ENCODE measurements around the gene DCLRE1A. TPM values are rescaled to one million over a fixed set of nuclear protein-coding genes. Genes with fewer than 3 reads are reported as not detected.
"Not testable (repeated sequence)": the region's sequence is repeated elsewhere in the genome, so short reads cannot be mapped to it uniquely, and the experiment has no call there.

DCLRE1A gene
- total RNA-seq, 1 experiment from 2014 or later = 15.0 TPM

DNA sequence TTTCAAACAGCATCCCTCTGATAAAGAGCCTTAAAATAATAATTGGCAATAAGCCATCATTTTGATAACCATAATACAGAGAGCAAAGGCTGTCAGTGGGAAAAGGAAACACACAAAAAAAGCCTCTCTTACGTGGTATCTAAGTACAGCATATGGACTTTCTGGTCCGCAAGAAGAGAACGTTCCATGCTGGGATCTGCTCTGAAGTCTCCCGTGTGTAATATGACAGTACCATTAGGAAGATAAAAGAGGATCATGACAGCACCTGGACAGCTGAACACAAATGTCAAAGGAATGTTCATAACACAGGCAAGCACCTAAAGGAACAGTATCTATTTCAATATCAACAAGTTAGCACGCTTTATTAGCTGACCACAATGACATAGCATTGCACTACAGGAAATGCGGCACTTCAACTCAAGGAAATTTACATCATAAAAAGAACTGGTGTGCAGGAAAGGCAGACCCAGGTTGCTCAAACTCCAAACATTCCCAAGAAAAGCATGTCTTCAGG lies 9.9 kb downstream of the DCLRE1A start:
- TF ChIP-seq, protein P1, sequence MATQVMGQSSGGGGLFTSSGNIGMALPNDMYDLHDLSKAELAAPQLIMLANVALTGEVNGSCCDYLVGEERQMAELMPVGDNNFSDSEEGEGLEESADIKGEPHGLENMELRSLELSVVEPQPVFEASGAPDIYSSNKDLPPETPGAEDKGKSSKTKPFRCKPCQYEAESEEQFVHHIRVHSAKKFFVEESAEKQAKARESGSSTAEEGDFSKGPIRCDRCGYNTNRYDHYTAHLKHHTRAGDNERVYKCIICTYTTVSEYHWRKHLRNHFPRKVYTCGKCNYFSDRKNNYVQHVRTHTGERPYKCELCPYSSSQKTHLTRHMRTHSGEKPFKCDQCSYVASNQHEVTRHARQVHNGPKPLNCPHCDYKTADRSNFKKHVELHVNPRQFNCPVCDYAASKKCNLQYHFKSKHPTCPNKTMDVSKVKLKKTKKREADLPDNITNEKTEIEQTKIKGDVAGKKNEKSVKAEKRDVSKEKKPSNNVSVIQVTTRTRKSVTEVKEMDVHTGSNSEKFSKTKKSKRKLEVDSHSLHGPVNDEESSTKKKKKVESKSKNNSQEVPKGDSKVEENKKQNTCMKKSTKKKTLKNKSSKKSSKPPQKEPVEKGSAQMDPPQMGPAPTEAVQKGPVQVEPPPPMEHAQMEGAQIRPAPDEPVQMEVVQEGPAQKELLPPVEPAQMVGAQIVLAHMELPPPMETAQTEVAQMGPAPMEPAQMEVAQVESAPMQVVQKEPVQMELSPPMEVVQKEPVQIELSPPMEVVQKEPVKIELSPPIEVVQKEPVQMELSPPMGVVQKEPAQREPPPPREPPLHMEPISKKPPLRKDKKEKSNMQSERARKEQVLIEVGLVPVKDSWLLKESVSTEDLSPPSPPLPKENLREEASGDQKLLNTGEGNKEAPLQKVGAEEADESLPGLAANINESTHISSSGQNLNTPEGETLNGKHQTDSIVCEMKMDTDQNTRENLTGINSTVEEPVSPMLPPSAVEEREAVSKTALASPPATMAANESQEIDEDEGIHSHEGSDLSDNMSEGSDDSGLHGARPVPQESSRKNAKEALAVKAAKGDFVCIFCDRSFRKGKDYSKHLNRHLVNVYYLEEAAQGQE (IDR thresholded peaks at IDR 0.05; ENCODE audit: insufficient read depth in 1 of 2, low read depth in 2 of 2, low read length in 1 of 2) = no peak
- no peak for TF ChIP-seq SIN3A (IDR thresholded peaks at IDR 0.05; ENCODE audit: borderline replicate concordance, insufficient read depth, low read depth, low read length)
- TF ChIP-seq, protein P2, sequence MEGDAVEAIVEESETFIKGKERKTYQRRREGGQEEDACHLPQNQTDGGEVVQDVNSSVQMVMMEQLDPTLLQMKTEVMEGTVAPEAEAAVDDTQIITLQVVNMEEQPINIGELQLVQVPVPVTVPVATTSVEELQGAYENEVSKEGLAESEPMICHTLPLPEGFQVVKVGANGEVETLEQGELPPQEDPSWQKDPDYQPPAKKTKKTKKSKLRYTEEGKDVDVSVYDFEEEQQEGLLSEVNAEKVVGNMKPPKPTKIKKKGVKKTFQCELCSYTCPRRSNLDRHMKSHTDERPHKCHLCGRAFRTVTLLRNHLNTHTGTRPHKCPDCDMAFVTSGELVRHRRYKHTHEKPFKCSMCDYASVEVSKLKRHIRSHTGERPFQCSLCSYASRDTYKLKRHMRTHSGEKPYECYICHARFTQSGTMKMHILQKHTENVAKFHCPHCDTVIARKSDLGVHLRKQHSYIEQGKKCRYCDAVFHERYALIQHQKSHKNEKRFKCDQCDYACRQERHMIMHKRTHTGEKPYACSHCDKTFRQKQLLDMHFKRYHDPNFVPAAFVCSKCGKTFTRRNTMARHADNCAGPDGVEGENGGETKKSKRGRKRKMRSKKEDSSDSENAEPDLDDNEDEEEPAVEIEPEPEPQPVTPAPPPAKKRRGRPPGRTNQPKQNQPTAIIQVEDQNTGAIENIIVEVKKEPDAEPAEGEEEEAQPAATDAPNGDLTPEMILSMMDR (IDR thresholded peaks at IDR 0.05) = no peak
- no peak for TF ChIP-seq TCF7L2 (IDR thresholded peaks at IDR 0.05; ENCODE audit: low read depth, low read length)
- TF ChIP-seq POLR2AphosphoS5 (IDR thresholded peaks at IDR 0.05; ENCODE audit: low read depth, low read length) = no peak
- DNase-seq (ENCODE audit: low read depth, low spot score) (no peak), ATAC-seq (no peak)
- no peaks in the 10 kb centered on the region for H3K4me1 ChIP-seq (ENCODE audit: control insufficient read depth, insufficient read depth, low read length)
- no peaks in the 10 kb centered on the region for H3K27me3 ChIP-seq (ENCODE audit: control insufficient read depth, insufficient read depth, low read length)
- CTCF ChIA-PET = no interaction called here
- no peak overlapping the region for H3K27ac ChIP-seq (ENCODE audit: low read length)
- H3K4me3 ChIP-seq (ENCODE audit: low read depth in 2 of 2, low read length in 2 of 2) = no peak overlapping the region
- H3K9me3 ChIP-seq (ENCODE audit: control insufficient read depth, insufficient read depth, low read depth, low read length) = no peaks in the 10 kb centered on the region
- in situ Hi-C loops (cut with HindIII; ENCODE audit: low pct_unique_long_range_greater_than_20kb, low sequenced_read_pairs) = no loop called here
- H3K36me3 ChIP-seq (ENCODE audit: control insufficient read depth, insufficient read depth, low read length) = peaks cover 4% of the 10 kb centered on the region; the same call in 1 of the 2 replicates
- POLR2A ChIA-PET = no interaction called here
- BruUV-seq (replicated peaks) = no TSS peak
- intact Hi-C loops (cut with micrococcal nuclease; ENCODE audit: unreplicated experiment) = loop anchor here (10.0 kb wide), 1 partner anchor 139 kb away; no protein-coding TSS in a partner anchor

DNA sequence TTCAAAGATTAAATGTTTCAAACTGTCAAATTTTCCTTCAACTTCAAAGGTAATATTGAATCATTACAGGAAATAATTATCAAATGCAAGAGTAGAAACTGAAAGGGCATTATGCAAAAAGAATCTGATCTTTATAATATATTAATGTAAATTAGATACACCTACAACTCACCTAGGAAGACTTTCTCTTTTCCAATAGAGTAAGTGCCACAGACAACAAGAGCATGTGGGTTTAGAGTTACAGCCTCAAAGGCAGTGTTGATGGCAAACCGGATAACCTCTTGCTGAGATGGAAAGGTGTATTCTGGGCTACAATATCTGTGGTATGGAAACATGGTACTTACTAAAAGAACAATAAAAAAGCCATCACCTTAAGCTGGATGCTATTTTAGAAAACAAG lies 11.7 kb downstream of the DCLRE1A start:
- H3K9me3 ChIP-seq (ENCODE audit: control insufficient read depth, insufficient read depth, low read depth, low read length) = no peaks in the 10 kb centered on the region
- ATAC-seq (no peak), DNase-seq (ENCODE audit: low read depth, low spot score) (no peak)
- CTCF ChIA-PET = no interaction called here
- in situ Hi-C loops (cut with HindIII; ENCODE audit: low pct_unique_long_range_greater_than_20kb, low sequenced_read_pairs) = no loop called here
- H3K27me3 ChIP-seq (ENCODE audit: control insufficient read depth, insufficient read depth, low read length) = no peaks in the 10 kb centered on the region
- peaks cover 4% of the 10 kb centered on the region; the same call in 1 of the 2 replicates for H3K36me3 ChIP-seq (ENCODE audit: control insufficient read depth, insufficient read depth, low read length)
- H3K27ac ChIP-seq (ENCODE audit: low read length) = no peak overlapping the region
- no TSS peak for BruUV-seq (replicated peaks)
- TF ChIP-seq POLR2AphosphoS5 (IDR thresholded peaks at IDR 0.05; ENCODE audit: low read depth, low read length) (no peak), SIN3A (IDR thresholded peaks at IDR 0.05; ENCODE audit: borderline replicate concordance, insufficient read depth, low read depth, low read length) (no peak), TCF7L2 (IDR thresholded peaks at IDR 0.05; ENCODE audit: low read depth, low read length) (no peak)
- TF ChIP-seq, protein P2 (IDR thresholded peaks at IDR 0.05) = no peak
- TF ChIP-seq, protein P1 (IDR thresholded peaks at IDR 0.05; ENCODE audit: insufficient read depth in 1 of 2, low read depth in 2 of 2, low read length in 1 of 2) = no peak
- intact Hi-C loops (cut with micrococcal nuclease; ENCODE audit: unreplicated experiment) = loop anchor here (10.0 kb wide), 1 partner anchor 137 kb away; no protein-coding TSS in a partner anchor
- H3K4me1 ChIP-seq (ENCODE audit: control insufficient read depth, insufficient read depth, low read length) = no peaks in the 10 kb centered on the region
- POLR2A ChIA-PET = no interaction called here
- no peak overlapping the region for H3K4me3 ChIP-seq (ENCODE audit: low read depth in 2 of 2, low read length in 2 of 2)

DNA sequence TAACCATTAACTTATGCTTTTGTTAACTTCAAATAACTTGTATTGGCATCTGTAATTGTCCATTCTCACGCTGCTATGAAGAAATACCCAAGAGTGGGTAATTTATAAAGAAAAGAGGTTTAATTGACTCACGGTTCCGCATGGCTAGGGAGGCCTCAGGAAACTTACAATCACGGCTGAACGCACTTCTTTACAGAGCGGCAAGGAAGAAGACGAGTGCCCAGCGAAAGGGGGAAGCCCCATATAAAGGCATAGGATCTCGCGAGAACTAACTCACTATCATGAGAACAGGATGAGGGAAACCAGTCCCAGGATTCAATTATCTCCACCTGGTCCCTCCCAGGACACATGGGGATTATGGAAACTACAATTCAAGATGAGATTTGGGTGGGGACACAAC lies 25.3 kb downstream of the DCLRE1A start:
- H3K4me3 ChIP-seq (ENCODE audit: low read depth in 2 of 2, low read length in 2 of 2); POLR2A ChIA-PET; H3K27ac ChIP-seq (ENCODE audit: low read length); H3K36me3 ChIP-seq (ENCODE audit: control insufficient read depth, insufficient read depth, low read length); H3K9me3 ChIP-seq (ENCODE audit: control insufficient read depth, insufficient read depth, low read depth, low read length); intact Hi-C loops (cut with micrococcal nuclease; ENCODE audit: unreplicated experiment); ATAC-seq; H3K4me1 ChIP-seq (ENCODE audit: control insufficient read depth, insufficient read depth, low read length); DNase-seq (ENCODE audit: low read depth, low spot score); H3K27me3 ChIP-seq (ENCODE audit: control insufficient read depth, insufficient read depth, low read length); in situ Hi-C loops (cut with HindIII; ENCODE audit: low pct_unique_long_range_greater_than_20kb, low sequenced_read_pairs); CTCF ChIA-PET; BruUV-seq (replicated peaks): not testable (repeated sequence)

All from Panc1 (cell line).